GM12891 (cell line): ENCODE data around the gene ERLIN1.

Experiments
- PAX5 ChIP-seq: IDR thresholded peaks from 2 replicates; pipeline ENCODE4 v1.6.1; 2011; ENCODE audit warnings: low read length, moderate library complexity, mild to moderate bottlenecking; ENCODE audit not compliant: insufficient read depth, severe bottlenecking
- POLR2A ChIP-seq: IDR thresholded peaks from 2 replicates; pipeline ENCODE4 v1.6.1; 2011; ENCODE audit warnings: low read depth, low read length, control low read depth
- POLR2AphosphoS5 ChIP-seq: IDR thresholded peaks from 2 replicates; pipeline ENCODE4 v1.6.1; 2011; ENCODE audit warnings: low read depth, low read length, control low read depth
- TAF1 ChIP-seq: IDR thresholded peaks from 2 replicates; pipeline ENCODE4 v1.6.1; 2011; ENCODE audit warnings: low read depth, low read length, control low read depth

DNA sequence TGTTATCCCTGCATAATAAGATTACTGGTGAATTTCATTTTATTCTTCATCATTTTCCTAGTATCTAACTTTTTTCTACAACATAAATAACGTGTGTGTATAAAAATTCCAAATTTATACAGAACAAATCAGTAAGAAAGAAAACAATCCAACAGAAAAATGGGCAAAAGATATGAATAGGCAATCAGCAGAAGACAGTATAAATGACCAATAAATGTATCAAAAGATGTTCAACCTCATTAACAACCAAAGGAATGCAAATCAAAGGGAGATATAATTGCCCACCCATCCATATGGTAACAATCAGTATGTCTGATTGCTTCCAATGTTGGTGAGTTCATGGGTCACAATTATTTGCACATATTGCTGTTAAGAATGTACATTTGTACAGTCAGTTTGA, 13.5 kb downstream of the ERLIN1 start:
- TF ChIP-seq TAF1 (no peak), POLR2A (no peak), POLR2AphosphoS5 (no peak), PAX5 (no peak)
